Measurements from ENCODE around the gene CCDC158. TPM values are rescaled to one million over a fixed set of nuclear protein-coding genes. Genes with fewer than 3 reads are reported as not detected.

Gene CCDC158
- total RNA-seq, 4 donors from 2014 or later: 1.2 to 2.6 (median 1.5) TPM

DNA sequence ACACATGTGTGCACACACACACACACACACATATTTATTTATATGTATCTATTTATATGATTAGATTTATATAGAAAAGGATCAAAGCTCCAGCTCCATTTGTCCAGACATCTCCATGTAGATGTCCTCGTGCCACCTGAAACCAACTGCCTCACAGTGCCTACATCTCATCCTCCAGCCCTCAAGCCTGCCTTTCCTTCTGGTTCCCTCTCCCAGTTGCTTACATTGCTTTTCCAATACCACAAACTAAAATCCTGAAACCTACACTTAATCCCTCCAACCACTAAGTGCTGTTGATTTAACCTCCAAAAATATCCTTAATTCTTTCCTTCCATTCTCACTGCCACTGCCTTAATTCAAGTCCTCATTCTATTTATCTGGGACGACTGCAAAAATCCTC, 63.0 kb downstream of the CCDC158 start:
- Histone ChIP-seq H3K27ac (no peak overlapping the region), H3K4me3 (no peak overlapping the region), H3K9me3 (peaks cover 0 to 19% (median 0%) of the 10 kb centered on the region in 3 donors), H3K36me3 (peaks cover 0 to 6% of the 10 kb centered on the region in 2 donors), H3K27me3 (no peaks in the 10 kb centered on the region), H3K4me1 (no peaks in the 10 kb centered on the region)
- 73 to 94% methylated on average over 2 of the region's 2 CpGs for WGBS, 2 donors (ENCODE audit: low coverage in 1 of 2)
- ATAC-seq: no peak
- TF ChIP-seq, protein P1, sequence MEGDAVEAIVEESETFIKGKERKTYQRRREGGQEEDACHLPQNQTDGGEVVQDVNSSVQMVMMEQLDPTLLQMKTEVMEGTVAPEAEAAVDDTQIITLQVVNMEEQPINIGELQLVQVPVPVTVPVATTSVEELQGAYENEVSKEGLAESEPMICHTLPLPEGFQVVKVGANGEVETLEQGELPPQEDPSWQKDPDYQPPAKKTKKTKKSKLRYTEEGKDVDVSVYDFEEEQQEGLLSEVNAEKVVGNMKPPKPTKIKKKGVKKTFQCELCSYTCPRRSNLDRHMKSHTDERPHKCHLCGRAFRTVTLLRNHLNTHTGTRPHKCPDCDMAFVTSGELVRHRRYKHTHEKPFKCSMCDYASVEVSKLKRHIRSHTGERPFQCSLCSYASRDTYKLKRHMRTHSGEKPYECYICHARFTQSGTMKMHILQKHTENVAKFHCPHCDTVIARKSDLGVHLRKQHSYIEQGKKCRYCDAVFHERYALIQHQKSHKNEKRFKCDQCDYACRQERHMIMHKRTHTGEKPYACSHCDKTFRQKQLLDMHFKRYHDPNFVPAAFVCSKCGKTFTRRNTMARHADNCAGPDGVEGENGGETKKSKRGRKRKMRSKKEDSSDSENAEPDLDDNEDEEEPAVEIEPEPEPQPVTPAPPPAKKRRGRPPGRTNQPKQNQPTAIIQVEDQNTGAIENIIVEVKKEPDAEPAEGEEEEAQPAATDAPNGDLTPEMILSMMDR (IDR thresholded peaks at IDR 0.05): no peak
- TF ChIP-seq POLR2AphosphoS5 (IDR thresholded peaks at IDR 0.05) (no peak), EP300 (IDR thresholded peaks at IDR 0.05) (no peak), POLR2A (IDR thresholded peaks at IDR 0.05) (no peak)

DNA sequence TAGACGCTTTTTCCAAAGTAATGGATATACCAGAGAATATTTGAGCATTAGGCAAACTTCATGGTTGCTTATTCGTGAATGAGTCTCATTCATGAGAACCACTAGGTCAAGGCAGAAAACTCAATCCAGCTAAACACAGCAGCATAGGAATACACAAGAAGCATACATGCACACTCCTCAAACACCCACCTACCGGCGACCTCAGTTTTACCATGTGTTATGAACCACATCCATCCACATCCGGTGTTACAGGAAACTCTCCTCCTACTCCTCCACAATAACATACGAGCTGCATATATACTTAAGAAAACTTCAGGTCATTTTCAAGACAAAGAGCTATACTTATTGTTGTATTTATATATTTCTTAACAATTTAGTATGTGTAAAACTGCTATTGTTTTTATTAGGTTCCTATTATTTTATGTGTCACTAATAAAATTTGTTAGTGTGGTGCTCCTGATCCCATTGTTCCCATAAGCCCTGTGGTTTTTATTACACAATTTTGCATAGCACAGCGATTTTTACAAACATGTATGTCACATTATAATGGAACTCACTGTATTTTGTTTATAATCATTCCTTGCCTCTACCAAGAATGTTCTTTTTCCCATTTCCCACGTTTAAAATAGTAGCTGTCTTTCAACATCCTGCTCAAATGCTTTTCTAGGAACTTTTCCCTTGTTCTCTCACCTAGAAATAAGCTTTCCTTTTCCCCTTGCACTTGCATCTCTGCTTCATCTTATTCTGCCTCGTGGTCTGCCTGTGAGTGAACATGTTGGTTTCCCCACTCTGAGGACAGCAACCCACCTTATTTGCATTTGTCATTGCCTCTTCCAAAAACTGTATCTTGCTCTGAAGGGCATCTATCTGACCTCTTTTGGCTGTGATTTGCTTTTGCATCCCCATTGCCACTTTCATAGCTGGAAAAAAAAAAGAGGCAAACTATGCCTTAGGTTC, 66.1 kb downstream of the CCDC158 start:
- H3K4me1 ChIP-seq: no peaks in the 10 kb centered on the region
- H3K27ac ChIP-seq: no peak overlapping the region
- peaks cover 0 to 12% (median 0%) of the 10 kb centered on the region in 3 donors for H3K9me3 ChIP-seq
- H3K27me3 ChIP-seq: no peaks in the 10 kb centered on the region
- WGBS, 2 donors (ENCODE audit: low coverage in 1 of 2): 60 to 64% methylated on average over 8 to 9 of the region's 9 CpGs
- ATAC-seq: no peak
- TF ChIP-seq POLR2A (IDR thresholded peaks at IDR 0.05): no peak
- TF ChIP-seq POLR2AphosphoS5 (IDR thresholded peaks at IDR 0.05): no peak
- TF ChIP-seq, protein P1 (IDR thresholded peaks at IDR 0.05): no peak
- no peak for TF ChIP-seq EP300 (IDR thresholded peaks at IDR 0.05)
- no peak overlapping the region for H3K4me3 ChIP-seq
- H3K36me3 ChIP-seq: peaks cover 0 to under 1% of the 10 kb centered on the region in 2 donors

DNA sequence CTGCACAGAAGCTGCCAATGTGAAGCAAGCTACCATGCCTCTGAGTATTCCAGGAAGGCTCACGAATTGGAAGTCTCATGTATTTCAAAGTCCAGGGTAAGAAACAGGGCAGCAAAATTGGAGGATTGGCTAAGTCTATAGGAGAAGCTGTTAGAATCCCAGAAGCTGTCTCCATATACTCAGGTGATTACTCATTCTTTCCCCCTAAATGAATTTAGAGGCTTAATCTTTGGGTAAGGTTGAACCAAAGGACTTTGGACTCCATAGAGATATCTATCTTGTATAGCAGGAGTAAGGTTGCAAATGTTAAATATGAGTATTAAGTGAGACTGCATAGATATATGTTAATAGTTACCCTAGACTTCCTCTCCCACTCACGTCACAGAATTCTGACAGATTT, 78.1 kb downstream of the CCDC158 start:
- peak overlapping the region in 1 of 4 donors; percentile 53 for H3K27ac ChIP-seq
- peaks cover 0 to 25% (median 0%) of the 10 kb centered on the region in 3 donors for H3K4me1 ChIP-seq
- H3K9me3 ChIP-seq: peaks cover 0 to 4% (median 0%) of the 10 kb centered on the region in 3 donors
- 53 to 60% methylated on average over 2 of the region's 2 CpGs for WGBS, 2 donors (ENCODE audit: low coverage in 1 of 2)
- H3K36me3 ChIP-seq: no peaks in the 10 kb centered on the region
- TF ChIP-seq, protein P1 (IDR thresholded peaks at IDR 0.05): no peak
- TF ChIP-seq EP300 (IDR thresholded peaks at IDR 0.05) (no peak), POLR2AphosphoS5 (IDR thresholded peaks at IDR 0.05) (no peak), POLR2A (IDR thresholded peaks at IDR 0.05) (no peak)
- H3K4me3 ChIP-seq: no peak overlapping the region
- no peak for ATAC-seq
- no peaks in the 10 kb centered on the region for H3K27me3 ChIP-seq

- Histone ChIP-seq H3K9me3 (no peaks in the 10 kb centered on the region), H3K4me1 (peaks cover 0 to 25% (median 0%) of the 10 kb centered on the region in 3 donors), H3K4me3 (no peak overlapping the region), H3K27me3 (no peaks in the 10 kb centered on the region), H3K27ac (peak overlapping the region in 3 of 4 donors; percentile 0 to 53 (median 45)), H3K36me3 (no peaks in the 10 kb centered on the region)
- TF ChIP-seq, protein P1 (IDR thresholded peaks at IDR 0.05): no peak
- peak; percentile 50 for TF ChIP-seq POLR2AphosphoS5 (IDR thresholded peaks at IDR 0.05)
- ATAC-seq: no peak
- 17 to 75% methylated on average over 1 of the region's 1 CpG for WGBS, 2 donors (ENCODE audit: low coverage in 1 of 2)
Measured at GRCh38 chr4:76342191-76342590, 78.8 kb downstream of the CCDC158 start.

GRCh38 chr4:76341063-76341462, 79.9 kb downstream of the CCDC158 start:
- Histone ChIP-seq H3K9me3 (no peaks in the 10 kb centered on the region), H3K36me3 (no peaks in the 10 kb centered on the region), H3K4me3 (no peak overlapping the region), H3K27me3 (no peaks in the 10 kb centered on the region), H3K27ac (peak overlapping the region in 3 of 4 donors; percentile 23 to 53 (median 46)), H3K4me1 (peaks cover 0 to 25% (median 0%) of the 10 kb centered on the region in 3 donors)
- TF ChIP-seq POLR2AphosphoS5 (IDR thresholded peaks at IDR 0.05): peak; percentile 36
- TF ChIP-seq, protein P1 (IDR thresholded peaks at IDR 0.05): no peak
- peak; percentile 51 for ATAC-seq

Data from gastroesophageal sphincter (tissue), 4 donors.